Measurements from ENCODE around the gene STON1. TPM values are rescaled to one million over a fixed set of nuclear protein-coding genes. Genes with fewer than 3 reads are reported as not detected.

STON1 gene
- total RNA-seq, 1 experiment from 2014 or later: 1.5 TPM

- no peaks in the 10 kb centered on the region for H3K4me1 Mint-ChIP-seq (ENCODE audit: low read depth, unreplicated experiment)
- H3K27me3 Mint-ChIP-seq (ENCODE audit: insufficient read depth, unreplicated experiment): no peaks in the 10 kb centered on the region
- POLR2A ChIA-PET: interaction anchor here (1.0 kb wide), 1 partner anchor 13 kb away, joined by 5 read pairs; no protein-coding TSS in a partner anchor
- no TSS peak for BruUV-seq (replicated peaks)
- Histone ChIP-seq H3K4me3 (ENCODE audit: low read depth, low read length) (no peak overlapping the region), H3K27me3 (replicated peaks; ENCODE audit: control insufficient read depth, insufficient read depth, low read length) (no peaks in the 10 kb centered on the region), H3K4me1 (no peaks in the 10 kb centered on the region), H3K36me3 (ENCODE audit: control insufficient read depth, insufficient read depth, low read length) (no peaks in the 10 kb centered on the region), H3K9me3 (no peaks in the 10 kb centered on the region)
- no peaks in the 10 kb centered on the region for H3K36me3 Mint-ChIP-seq (ENCODE audit: insufficient read depth, unreplicated experiment)
- peak in 1 of 2 experiments; percentile 41 for DNase-seq
- no peaks in the 10 kb centered on the region for H3K9me3 Mint-ChIP-seq (ENCODE audit: unreplicated experiment)
- intact Hi-C loops (cut with micrococcal nuclease; ENCODE audit: unreplicated experiment): no loop called here
- no peak for TF ChIP-seq CTCF (IDR thresholded peaks at IDR 0.05; ENCODE audit: insufficient read depth in 1 of 2, low read depth in 1 of 2, low read length in 1 of 2, severe bottlenecking in 1 of 2, unreplicated experiment in 1 of 2)
- H3K27ac Mint-ChIP-seq (ENCODE audit: unreplicated experiment): no peak overlapping the region
- H3K4me3 Mint-ChIP-seq (ENCODE audit: unreplicated experiment): no peak overlapping the region
- CTCF ChIA-PET: no interaction called here
Observed at GRCh38 chr2:48540237-48540935, 10.4 kb downstream of the STON1 start.

GRCh38 chr2:48541666-48542389 is 11.9 kb downstream of the STON1 start:
- no peak overlapping the region for H3K27ac Mint-ChIP-seq (ENCODE audit: unreplicated experiment)
- Histone ChIP-seq H3K36me3 (ENCODE audit: control insufficient read depth, insufficient read depth, low read length) (no peaks in the 10 kb centered on the region), H3K27me3 (replicated peaks; ENCODE audit: control insufficient read depth, insufficient read depth, low read length) (no peaks in the 10 kb centered on the region), H3K4me3 (ENCODE audit: low read depth, low read length) (no peak overlapping the region), H3K4me1 (no peaks in the 10 kb centered on the region), H3K9me3 (no peaks in the 10 kb centered on the region)
- no peaks in the 10 kb centered on the region for H3K9me3 Mint-ChIP-seq (ENCODE audit: unreplicated experiment)
- no peaks in the 10 kb centered on the region for H3K27me3 Mint-ChIP-seq (ENCODE audit: insufficient read depth, unreplicated experiment)
- H3K4me1 Mint-ChIP-seq (ENCODE audit: low read depth, unreplicated experiment): no peaks in the 10 kb centered on the region
- intact Hi-C loops (cut with micrococcal nuclease; ENCODE audit: unreplicated experiment): no loop called here
- H3K4me3 Mint-ChIP-seq (ENCODE audit: unreplicated experiment): no peak overlapping the region
- ChIA-PET CTCF (interaction anchor here (0.6 kb wide), 1 partner anchor 134 kb away, joined by 4 read pairs; no protein-coding TSS in a partner anchor), POLR2A (no interaction called here)
- no TSS peak for BruUV-seq (replicated peaks)
- DNase-seq: no peak
- no peak for TF ChIP-seq CTCF (IDR thresholded peaks at IDR 0.05; ENCODE audit: insufficient read depth in 1 of 2, low read depth in 1 of 2, low read length in 1 of 2, severe bottlenecking in 1 of 2, unreplicated experiment in 1 of 2)
- no peaks in the 10 kb centered on the region for H3K36me3 Mint-ChIP-seq (ENCODE audit: insufficient read depth, unreplicated experiment)

GRCh38 chr2:48543895-48544294 is 13.9 kb downstream of the STON1 start:
- ChIA-PET CTCF (no interaction called here), POLR2A (no interaction called here)
- H3K27me3 Mint-ChIP-seq (ENCODE audit: insufficient read depth, unreplicated experiment): no peaks in the 10 kb centered on the region
- no peaks in the 10 kb centered on the region for H3K4me1 Mint-ChIP-seq (ENCODE audit: low read depth, unreplicated experiment)
- BruUV-seq (replicated peaks): no TSS peak
- TF ChIP-seq CTCF (IDR thresholded peaks at IDR 0.05; ENCODE audit: insufficient read depth in 1 of 2, low read depth in 1 of 2, low read length in 1 of 2, severe bottlenecking in 1 of 2, unreplicated experiment in 1 of 2): no peak
- H3K4me3 Mint-ChIP-seq (ENCODE audit: unreplicated experiment): no peak overlapping the region
- no peak for DNase-seq
- H3K4me3 ChIP-seq (ENCODE audit: low read depth, low read length): no peak overlapping the region
- no peaks in the 10 kb centered on the region for H3K27me3 ChIP-seq (replicated peaks; ENCODE audit: control insufficient read depth, insufficient read depth, low read length)
- no peaks in the 10 kb centered on the region for H3K9me3 ChIP-seq
- no peaks in the 10 kb centered on the region for H3K36me3 Mint-ChIP-seq (ENCODE audit: insufficient read depth, unreplicated experiment)
- H3K9me3 Mint-ChIP-seq (ENCODE audit: unreplicated experiment): no peaks in the 10 kb centered on the region
- H3K36me3 ChIP-seq (ENCODE audit: control insufficient read depth, insufficient read depth, low read length): no peaks in the 10 kb centered on the region
- H3K4me1 ChIP-seq: no peaks in the 10 kb centered on the region
- no peak overlapping the region for H3K27ac Mint-ChIP-seq (ENCODE audit: unreplicated experiment)
- intact Hi-C loops (cut with micrococcal nuclease; ENCODE audit: unreplicated experiment): no loop called here

All from Caco-2 (cell line).